Measurements from ENCODE around the gene FARSB.
"Not testable (repeated sequence)": the region's sequence is repeated elsewhere in the genome, so short reads cannot be mapped to it uniquely, and the experiment has no call there.

Gene FARSB

GRCh38 chr2:222655787-222656525, at the start of gene FARSB:
FARSB (minus strand) TSS chr2:222656092; CDS start chr2:222656073, 19 bp downstream.
- peak; percentile 95 for DNase-seq

DNA sequence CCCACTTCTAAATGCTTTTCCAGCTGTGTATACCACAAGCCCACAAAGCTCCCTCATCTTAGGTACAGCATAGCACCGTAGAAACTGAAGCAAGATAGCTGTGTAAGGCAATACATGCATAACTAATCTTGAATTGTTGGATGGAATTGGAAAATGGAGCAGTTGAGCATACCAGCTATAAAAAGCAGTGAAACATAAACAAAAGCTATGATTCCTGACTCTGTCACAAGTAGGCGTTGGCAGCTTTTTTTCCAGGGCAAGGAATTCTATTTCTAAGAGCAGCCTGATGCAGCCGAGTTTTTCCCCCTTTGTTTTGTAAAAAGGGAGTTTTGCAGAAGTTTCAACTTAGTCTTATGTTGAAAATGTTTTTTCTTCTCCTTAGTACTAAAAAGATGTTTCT, 48.0 kb upstream of the FARSB start:
- no peak for DNase-seq

GRCh38 chr2:222703091-222703490, 47.2 kb upstream of the FARSB start:
- no peak for DNase-seq

DNA sequence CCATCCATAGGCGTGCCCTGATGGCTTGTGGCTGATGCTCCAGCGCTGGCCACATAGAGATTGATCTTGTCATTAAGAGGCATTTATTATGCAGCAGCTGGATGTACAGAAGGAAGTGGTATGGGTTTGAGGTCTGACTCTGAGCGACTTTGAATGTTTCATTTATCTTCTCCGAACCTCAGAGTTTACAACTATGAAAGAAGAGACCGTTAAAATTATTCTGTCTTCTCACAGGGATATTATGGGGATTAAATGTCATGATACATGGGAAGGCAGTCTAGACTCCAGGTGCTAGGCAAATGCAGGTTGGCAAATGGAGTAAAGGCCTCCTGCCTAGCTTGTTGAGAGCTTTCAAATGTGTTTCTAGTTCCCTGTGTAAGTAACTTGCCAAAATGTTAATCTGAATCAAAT, 45.8 kb upstream of the FARSB start:
- no peak for DNase-seq

DNA sequence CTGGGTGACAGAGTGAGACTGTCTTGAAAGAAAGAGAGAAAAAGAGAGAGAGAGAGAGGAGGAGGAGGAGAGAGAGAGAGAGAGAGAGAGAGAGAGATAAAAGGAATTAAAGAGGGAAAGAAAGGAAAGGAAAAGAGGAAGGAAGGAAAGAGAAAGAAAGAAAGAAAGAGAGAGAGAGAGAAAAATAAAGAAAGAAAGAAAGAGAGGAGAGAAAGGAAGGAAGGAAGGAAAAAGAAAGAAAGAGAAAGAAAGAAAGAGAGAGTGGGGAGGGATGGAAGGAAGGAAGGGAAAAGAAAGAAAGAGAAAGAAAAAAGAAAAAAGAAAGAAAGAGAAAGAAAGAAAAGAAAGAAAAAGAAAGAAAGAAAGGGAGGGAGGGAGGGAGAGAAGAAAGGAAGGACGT, 45.3 kb upstream of the FARSB start:
- DNase-seq = no peak

DNA sequence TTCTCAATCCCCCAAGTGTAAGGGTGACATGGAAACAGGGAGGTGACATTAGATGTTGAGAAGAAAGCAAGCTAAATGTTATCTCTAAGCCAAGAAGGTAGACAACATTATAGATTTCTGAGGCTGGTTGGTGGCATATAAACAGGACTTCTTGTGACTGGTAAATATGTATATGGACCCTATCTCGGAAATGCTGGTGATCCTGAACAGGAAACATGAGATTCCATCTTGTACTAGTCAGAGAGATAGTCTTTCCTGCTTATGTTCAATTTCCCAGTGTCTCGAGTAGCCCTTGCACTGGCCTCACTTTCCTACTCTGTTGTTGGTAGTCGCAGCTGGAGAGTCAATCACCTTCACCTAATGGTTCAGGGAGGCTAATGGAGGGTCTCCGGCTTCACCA, 42.4 kb upstream of the FARSB start:
- no peak for DNase-seq

DNA sequence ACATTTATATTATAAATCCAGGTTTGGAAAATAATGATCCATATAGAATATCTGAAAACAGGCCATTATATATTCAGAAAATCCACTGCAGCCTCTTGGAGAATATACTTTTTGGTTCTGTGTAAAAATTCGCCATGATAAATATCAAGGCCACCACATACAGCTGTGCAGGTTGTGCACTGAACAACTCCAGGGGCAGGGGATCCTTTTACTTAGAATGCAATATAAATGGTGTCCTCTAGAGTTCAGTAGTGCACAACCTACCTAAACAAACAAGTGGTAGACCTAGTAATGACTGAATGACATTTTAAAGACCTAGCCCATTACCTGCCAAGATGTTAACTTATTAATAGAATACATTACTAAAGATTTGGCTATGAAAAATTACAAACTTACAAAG, 37.9 kb upstream of the FARSB start:
- no peak for DNase-seq

DNA sequence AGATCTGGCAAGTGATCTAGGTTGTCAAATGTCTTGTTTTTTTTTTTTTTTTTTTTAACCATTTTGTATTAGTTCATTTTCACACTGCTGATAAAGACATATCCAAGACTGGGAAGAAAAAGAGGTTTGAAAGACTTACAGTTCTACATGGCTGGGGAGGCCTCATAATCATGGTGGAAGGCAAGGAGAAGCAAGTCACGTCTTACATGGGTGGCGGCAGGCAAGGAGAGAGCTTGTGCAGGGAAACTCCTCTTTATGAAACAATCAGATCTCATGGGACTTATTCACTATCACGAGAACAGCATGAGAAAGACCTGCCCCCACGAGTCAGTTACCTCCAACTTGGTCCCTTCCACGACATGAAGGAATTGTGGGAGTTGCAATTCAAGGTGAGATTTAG, 37.5 kb upstream of the FARSB start:
- not testable (repeated sequence) for DNase-seq

DNA sequence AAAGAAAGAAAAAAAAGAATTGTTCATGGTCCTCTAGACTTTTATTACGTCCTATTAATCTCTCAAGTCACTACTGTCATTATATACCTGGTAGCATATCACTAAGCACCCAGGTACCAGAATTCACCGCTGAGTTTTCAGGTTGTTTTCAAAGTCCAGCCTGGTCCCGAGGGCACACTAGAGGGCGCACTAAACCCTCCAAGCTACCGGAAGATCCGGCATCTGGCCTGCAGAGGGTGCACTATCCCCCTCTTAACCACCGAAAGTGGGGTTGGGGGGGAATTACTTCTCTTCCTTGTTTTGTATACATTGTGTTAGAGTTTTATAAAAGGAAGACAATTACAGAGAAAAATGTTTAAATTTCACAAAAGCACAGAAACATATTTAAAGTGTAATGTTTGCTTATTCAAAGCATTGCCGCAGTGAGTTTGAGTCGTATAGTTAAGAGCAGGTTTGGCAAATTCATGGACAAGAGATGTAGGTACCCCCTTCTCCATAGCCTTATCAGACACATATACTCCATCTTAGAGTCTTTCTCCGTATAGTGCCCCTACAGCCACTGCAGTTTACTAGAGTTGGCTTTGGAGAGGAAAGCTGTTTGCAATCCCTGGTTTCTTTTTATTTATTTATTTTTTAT, 34.8 kb upstream of the FARSB start:
- DNase-seq = peak; percentile 77

DNA sequence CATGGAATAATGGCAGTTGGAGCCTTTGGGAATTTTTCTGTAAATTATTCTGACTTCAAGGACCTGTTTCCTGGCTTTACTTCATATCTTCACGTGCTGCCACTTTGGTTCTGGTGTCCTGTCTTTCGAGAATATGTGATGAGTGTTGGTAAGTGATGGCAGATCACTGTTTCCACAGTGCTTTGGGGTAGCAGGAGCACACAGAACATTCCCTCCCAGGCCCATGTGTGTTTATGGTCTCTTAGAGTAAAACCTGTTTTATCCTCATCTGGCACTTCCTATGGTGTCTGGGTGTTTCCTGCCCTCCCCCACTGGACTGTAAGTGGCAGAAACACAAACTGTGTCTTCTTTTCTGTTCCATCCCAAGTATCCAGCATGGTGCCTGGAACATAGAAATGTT, 33.4 kb upstream of the FARSB start:
- no peak for DNase-seq

DNA sequence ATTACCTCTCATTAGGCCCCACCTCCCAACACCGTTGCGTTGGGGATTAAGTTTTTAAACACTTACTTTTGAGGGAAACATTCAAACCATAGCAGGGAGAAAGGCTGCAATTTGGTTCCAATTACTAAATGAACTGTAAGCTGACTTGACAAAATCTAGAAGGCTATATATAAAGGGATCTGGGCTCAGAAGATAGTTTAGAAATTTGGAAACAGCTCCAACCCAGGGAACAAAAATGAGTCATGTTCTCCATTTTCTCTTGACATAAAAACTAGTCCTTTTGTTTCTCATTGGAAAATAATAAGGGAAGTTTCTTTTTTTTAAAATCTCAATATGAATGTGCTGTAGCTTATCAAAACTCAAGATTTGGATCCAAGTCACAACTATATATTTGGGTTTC, 33.0 kb upstream of the FARSB start:
- DNase-seq = no peak

- no peak for DNase-seq
These were observed 30.3 kb upstream of the FARSB start for GRCh38 chr2:222686086-222686750.

DNA sequence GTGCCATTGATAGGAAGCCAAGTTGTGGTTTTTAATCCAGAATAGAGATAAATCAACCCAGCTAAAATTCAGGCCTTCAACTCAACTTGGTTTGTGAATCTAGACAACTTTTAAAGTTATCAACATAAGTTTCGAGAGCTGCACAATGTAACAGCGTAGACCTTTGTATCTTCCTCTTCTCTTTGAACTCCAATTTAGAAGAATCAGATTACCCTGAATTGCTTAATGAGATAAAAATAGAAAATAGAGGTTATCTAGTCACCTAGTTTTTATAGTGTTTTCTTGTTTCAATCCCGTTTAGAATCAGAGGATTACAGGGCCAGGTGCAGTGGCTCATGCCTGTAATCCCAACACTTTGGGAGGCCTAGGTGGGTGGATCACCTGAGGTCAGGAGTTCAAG, 27.9 kb upstream of the FARSB start:
- DNase-seq = no peak

- DNase-seq = no peak
These were observed 22.1 kb upstream of the FARSB start for GRCh38 chr2:222677981-222678380.

GRCh38 chr2:222673883-222674282, 18.0 kb upstream of the FARSB start:
- no peak for DNase-seq

- no peak for DNase-seq
These were observed 17.4 kb upstream of the FARSB start for GRCh38 chr2:222673273-222673672.

DNA sequence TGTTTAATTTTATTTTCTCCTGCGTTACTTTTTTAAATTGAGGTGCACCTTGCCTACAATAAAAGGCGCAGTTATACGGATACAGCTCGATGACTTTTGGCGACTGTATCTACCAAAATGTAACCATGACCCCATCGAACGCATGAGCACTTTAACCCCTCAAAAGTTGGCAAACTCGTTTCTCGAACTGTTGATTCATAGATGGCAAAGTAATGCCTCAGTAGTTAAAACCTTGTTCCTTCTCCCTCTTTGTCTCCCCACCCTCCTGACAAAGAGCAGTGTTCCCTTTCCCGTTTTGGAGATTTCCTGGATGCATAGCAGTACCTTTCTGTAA, 16.1 kb upstream of the FARSB start:
- DNase-seq = no peak

- DNase-seq = no peak
These were observed 15.6 kb upstream of the FARSB start, which contains the start of gene MOGAT1 for GRCh38 chr2:222671259-222672067. MOGAT1 (plus strand) TSS chr2:222671658; CDS start chr2:222671786, 128 bp downstream.

DNA sequence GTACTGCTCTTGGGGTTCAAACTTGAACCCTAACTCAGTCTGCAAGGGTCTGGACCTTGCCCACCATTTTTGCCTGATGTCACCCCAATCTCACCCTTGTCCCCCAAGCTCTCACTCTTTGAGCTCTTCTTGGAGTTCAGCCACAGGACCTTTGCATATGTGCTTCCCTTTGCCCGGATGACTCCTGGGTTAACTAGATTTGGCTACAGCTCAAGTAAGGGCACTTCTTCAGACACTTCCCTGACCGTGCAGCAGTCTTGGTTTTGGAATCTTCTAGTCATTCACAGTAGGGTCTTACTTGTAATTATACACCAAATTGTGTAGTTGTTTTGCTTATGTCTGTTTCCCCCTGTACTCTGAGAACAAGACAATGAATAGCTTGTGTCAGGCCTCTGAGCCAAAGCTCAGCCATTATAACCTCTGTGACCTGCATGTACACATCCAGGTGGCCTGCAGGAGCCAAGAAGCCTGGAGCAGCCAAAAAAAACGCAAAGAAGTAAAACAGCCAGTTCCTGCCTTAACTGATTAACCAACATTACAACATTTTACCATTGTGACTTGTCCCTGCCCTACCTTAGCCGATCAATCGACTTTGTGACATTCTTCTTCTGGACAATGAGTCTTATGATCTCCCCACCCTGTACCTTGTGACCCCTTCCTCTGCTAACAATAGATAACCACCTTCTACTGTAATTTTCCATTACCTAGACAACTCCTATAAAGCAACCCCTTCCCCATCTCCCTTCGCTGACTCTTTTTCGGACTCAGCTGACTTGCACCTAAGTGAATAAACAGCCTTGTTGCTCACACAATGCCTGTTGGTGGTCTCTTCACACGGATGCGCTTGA, 14.5 kb upstream of the FARSB start:
- no peak for DNase-seq

- DNase-seq = no peak
These were observed 13.5 kb upstream of the FARSB start for GRCh38 chr2:222669353-222669752.

DNA sequence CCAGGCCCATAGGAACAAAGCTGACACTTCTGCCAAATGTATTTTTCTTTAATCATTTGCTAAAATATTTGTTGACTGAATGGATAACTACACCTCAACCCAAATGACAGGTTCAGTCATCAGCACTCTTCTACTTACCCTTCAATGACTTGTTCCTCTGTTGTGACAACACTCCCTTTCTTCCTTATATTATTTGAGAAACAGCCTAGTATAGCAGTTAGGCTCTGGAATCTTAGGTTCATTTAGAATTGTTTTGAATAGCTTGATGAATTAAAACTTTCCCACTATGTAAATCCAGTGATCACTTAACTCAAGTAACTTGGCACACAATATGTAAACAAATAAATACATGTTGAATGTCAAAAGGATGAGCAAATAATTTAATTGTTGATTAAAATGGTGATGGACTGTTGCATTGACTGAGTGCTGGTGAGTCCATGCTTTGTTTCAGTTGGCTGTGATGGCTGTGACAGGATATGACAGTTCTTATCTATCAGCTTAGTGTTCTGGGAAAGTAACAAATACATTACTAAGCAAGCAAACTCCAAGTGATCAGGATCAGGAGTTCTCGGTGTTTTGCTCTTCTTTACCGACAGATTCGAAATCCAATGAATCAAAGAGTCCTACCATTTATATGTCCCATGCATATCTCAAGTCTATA, 12.7 kb upstream of the FARSB start:
- no peak for DNase-seq

DNA sequence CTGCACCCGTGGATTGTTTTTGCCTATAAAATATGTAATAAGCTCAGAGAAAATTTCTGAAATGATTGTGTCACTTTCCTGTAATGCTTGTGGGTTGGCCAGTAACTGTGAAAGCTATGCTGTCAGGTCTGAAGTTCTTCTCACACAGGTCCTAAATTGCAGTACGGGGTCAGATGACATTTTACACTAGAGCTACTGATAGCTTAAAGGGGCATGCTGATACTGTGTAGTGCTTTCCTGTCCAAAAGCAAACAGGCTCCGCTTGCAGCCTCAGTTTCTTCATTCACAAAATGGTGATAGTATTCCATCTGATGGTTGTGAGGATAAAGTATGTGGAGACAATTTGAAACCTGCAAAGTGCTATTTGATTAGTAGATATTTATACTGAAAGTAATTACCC, 7.6 kb upstream of the FARSB start:
- DNase-seq = no peak

Data from CD4-positive, alpha-beta T cell treated with Interleukin-17A for 4 hours (primary cell).